ENCODE measurements around the gene TPPP3.

The TPPP3 gene

DNA sequence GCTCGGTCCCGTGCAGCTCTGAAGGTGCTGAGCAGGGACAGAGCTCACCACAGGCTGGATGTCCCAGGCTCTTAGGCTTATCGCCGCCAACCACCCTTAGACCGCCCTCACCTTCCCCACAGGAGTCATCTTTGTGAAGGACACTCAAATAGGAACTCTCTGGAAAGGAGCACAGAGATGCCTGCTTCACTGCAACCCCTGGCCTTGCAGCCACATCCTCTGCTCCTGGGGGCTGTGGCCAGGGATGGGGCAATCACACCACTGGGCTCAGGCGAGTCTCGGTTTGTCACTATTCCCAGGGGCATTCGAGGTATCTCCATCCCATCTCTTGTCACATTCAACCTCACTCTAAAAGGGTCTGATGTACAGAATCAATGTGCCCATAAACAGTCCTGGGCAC is 12.0 kb upstream of the TPPP3 start:
- DNase-seq (ENCODE audit: low read depth in 2 of 2) = no peak

- no peak for DNase-seq (ENCODE audit: low read depth in 2 of 2)
These were observed 11.5 kb upstream of the TPPP3 start for GRCh38 chr16:67404740-67405226.

DNA sequence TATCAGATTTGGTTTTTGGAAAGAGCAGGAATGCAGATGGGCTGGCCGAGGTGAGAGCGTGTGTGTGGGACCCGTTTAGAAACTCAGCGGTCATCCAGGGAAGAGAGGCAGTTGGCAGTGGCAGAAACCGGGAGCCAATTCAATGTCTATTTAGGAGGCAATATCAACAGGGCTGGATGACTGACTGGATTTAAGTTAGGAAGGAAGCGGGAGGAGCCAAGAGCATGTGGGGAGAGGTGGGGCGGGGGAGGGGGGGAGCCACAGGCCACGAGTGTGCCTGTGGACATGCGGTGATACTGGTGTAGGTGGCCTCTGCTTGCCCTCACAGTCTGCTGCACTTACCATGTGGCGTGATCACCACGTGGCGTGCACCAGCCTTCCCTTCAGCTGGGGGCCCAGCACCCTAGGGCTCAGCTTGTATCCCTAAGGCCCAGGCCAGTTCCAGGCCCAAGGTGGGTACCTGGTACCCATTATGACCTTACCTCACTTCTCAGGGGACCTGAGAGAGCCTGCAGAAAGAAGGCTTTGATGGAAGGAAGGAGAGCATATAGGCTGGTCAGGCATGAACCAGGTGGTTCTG is 10.8 kb upstream of the TPPP3 start:
- DNase-seq (ENCODE audit: low read depth in 2 of 2) = no peak

- no peak for DNase-seq (ENCODE audit: low read depth in 2 of 2)
These were observed 7.6 kb upstream of the TPPP3 start for GRCh38 chr16:67400901-67401300.

DNA sequence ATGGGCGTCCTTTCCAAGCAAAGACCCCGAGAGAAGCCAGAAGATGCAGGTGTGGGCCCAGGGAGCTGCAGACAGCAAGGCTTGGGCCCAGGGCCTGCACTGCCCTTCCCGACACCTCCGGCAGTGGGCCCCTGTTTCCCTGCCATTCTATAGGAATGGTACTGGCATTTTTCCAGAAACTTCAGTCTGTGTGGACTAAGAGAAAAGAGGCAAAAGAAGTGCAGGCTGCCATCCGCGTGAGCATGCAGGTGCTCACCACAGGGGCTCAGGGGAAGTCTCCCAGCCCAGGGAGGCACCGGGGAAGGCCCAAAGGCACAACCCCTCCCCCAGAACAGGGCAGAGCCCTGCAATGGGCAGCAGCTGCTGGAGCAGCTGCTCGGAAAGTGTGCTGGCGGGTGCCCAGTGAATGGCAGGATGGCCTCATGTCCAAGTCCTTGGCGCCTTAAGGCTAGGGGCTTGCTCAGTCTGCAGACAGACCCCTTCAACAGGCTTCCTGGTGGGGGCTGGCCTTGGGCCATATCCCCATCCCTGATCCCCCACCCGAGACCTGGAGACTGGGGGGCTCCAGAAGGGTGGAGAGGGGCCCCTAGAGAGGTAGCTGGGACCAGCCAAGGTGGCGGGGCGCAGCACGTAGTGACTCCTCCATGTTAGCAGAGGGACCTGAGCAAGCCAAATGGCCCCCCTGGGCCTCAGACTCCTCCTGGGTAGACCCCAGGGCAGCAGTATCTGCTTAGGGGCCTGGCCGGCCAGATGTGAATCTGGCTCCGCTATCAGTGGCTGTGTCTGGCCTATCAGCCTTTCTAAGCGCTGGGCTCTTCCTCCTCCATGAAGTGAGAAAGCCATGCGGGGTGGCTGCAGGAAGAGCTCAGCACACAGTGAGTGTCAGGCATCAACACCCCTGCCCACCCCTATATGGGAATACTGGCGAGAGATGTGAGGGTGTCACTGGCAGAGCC is 6.7 kb upstream of the TPPP3 start:
- DNase-seq (ENCODE audit: low read depth in 2 of 2) = no peak

DNA sequence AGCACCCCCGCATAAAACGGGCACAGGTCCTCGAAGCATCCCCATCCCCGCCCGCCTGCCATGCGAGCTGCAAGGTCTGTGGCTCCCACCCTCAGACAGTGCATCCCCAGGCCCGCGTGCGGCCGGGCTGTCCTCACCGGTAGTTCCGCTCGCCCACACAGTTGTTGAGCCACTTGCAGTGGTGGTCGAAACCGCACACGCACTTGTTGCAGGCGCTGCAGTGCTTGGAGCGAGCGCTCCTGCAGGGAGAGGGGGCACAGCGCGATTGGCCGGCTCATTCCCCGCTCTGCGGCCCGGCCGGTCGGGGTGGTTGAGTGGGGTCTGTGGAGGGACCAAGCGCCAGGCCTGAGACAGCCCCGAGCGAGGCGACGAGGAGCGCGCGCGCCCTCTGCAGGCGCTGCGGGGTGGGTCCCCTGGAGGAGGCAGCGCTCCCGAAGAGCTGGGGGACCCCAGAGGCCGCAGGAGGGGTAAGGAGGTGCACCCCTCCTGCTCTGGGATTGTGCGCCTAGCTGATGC is 6.0 kb upstream of the TPPP3 start:
- DNase-seq (ENCODE audit: low read depth in 2 of 2) = peak; percentile 32 to 37

GRCh38 chr16:67398546-67399217 is 5.4 kb upstream of the TPPP3 start:
- no peak for DNase-seq (ENCODE audit: low read depth in 2 of 2)

DNA sequence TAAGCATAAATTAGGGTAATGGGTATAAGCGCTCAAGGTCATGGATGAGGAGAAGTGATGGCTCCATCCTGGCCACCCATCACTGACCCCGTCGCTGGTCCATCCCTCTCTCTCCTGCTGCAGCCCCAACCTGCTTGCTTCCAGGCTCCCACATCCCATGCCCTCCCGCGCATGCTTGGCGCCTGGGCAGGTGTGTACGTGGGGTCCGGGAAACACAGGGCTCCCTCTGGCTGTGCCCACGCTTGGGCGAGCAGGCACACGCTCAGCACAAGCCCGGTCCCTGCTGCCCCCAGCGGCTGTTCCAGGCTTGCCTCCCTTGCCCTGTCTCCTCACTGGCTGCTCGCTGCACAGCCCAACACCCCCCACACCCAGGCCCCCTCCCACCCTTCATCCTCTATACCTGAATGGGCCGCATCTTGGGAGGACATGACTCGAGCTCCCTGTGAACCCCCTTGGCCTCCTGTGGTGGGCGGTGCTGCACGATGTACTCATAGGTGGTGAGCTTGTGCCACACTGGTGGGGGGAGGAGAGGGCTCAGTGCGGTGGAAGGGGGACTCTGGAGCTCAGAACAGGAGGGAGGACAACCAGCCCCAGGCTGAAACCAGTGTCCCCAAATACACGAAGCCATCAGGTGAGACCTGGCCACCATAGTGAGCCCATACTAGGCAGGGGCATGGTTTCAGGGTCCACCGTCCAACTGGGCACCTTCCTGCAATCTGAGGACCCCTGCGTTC is 4.7 kb upstream of the TPPP3 start:
- DNase-seq (ENCODE audit: low read depth in 2 of 2) = no peak

GRCh38 chr16:67397036-67397801 is 3.9 kb upstream of the TPPP3 start:
- DNase-seq (ENCODE audit: low read depth in 2 of 2) = no peak

- no peak for DNase-seq (ENCODE audit: low read depth in 2 of 2)
These were observed 3.1 kb upstream of the TPPP3 start for GRCh38 chr16:67396159-67397035.

DNA sequence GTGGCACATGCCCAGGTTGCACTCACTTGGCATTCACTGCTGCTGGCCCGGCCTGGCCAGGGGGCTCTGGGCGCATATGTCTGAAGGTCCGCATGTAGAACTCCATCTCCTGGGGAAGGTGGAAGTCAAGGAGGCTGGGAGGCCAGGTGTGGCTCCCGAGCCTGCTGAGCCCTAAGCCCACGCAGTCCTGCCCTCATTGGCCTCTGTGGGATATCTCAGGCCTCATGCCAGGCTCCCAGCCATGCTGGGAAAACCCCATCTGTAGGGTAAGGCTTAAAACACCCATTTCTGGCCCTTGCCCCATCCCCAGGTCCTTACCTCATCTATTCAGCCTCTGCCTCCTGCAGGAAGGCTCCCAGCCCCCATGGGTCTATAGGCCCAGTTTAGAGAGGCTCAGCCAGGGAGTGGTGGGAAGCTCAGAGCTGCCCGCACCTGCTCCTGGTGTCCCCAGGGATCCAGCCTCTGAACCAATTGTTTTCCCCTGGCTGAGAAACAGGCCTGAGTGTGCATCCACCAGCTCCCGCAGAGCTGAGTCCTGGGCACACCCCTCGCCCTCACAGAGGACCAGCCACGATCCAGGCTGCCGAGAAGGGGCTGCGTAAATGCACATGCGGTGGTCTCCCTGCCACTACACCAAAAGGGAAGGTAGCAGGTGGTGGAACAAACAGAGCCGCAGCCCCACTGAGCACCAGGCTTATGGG is 2.3 kb upstream of the TPPP3 start:
- no peak for DNase-seq (ENCODE audit: low read depth in 2 of 2)

GRCh38 chr16:67395105-67395457 is 1.8 kb upstream of the TPPP3 start:
- no peak for DNase-seq (ENCODE audit: low read depth in 2 of 2)

DNA sequence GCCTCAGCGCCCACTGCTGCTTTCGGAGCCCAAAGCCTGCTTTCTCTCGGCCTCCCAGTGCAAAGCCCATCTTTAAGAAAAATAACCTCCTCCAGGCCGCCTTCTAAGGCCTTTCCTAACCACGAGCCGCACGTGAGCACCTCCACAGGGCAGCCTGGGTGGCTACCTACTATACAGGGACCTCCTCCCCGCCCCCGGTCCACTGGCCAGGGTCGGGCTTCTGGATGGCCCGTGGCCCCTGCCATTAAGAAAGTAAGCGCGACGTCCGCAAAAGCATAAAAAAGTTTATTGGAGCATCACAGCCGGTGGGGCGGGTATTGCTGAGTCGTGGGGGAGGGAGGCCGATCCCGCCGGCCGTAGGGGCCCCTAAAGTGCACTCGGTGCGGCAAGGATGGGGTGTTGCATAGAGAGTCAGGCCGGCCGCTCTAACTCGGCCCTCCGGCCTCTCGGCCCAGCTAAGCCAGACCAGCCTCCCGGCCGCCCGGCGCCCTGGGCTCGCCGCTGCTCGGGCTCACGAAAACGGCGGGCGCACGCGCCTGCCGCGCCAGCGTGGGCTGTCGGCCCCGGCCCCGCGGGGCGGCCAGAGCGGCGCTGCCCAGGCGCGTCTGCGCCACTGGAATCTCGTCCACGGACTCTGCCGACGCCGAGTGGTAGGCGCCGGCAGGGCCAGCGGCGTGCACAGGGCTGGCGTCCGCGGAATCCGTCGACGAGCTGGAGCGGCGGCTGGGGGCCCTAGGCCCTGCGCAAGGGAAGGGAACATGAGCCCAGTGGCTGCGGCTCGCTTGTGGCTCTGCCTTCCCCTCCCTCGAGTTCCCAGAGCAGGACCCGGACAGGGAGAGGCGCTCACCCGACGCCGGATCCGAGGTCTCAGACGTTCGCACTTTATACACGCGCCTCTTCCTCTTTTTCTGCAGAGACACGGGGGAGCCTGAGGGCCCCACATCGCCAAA is 1.1 kb upstream of the TPPP3 start:
- no peak for DNase-seq (ENCODE audit: low read depth in 2 of 2)

DNA sequence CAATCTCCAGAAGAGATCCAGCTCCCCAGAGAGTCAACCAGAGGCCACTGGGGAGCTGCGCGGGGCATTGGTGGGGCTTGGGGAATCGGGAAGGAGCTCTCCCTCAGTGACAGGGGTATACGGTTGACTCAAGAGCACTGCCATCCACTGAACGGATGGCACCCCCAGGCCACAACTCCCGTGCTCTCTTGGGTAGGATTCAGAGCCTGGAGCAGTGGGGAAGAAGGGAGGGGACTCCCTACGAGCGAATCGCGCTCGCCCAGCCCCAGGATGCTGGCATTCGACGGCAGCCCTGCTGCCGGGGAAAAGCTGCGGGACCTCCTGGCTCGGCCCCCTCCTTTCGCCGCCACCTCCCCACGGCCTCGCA is 473 bp upstream of the TPPP3 start:
- DNase-seq (ENCODE audit: low read depth in 2 of 2) = no peak

DNA sequence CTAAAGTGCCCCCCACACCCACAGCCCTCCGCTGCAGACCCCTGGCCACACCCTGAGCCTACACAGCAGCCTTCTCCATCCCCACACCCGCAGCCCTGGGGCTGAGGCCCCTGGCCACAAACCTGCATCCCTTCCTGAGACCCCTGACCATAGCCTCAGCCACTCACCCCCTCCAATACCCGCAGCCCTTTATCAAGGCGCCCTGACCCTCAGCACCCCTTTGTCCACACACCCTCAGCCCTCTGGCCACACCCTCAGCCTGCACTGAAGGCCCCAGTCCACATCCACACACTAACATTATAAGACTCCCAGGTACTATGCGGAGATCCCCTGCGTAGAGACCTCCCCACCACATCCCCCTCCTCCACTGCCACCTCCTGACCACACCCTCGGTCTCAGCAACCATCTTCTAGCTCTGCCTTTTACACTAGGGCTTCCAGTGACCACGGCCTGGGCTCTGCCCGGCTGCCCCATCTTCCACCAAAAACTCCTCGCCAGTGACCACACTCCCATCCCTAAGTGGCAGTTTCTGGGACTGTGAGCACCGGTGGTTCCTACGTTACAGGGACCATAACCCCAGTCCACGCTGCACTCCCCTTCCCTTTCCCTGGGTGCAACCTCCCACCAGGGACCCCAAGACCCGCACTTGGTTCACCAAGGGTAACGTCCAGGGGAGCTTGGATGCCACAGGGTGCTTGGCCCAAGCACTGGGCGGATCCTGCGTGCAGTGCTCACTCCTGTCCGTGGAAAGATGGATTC is 818 bp downstream of the TPPP3 start:
- DNase-seq (ENCODE audit: low read depth in 2 of 2) = no peak

DNA sequence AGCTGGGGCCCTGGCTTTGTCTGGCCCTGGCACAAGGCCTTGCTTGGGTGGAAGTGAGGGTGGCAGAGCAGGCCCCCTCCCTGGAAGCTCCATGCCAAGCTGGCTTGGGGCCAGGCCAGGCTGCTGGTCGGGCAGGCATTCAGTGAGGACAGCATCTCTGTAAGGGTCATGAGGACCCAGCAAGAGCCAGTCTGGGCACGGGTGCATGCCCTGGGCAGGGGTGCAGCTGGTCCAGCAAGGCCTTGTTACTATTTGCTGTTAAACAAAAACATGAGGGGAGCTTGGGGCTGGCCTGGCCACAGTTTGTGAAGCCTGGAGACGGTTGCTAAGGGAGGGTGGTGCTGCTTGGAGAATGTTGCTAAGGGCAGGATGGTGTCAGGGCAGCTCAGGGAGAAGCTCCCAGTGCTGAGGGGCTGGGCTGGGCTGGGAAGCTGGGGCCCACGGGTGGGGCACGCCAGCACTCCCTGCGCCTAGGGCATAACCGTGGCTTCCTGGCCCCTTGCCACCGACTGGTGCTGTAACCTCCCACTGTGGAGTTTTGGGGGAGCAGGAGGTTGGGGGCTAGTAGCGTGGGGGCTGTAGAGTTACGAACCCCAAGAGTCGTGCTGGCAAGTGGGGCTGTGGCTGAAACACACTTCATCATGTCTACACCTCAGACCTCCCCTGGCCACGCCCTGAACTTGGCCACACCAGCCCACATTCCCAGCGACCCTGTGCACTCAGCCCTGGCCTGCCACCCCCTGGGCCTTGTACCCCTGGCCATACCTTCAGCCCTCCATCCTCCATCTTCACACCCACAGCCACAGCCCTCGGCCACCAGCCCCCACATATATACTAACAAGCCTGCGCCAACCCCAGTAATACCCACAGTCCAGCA is 1.6 kb downstream of the TPPP3 start:
- no peak for DNase-seq (ENCODE audit: low read depth in 2 of 2)
